Measurements from ENCODE around the gene SHLD3. TPM values are rescaled to one million over a fixed set of nuclear protein-coding genes. Genes with fewer than 3 reads are reported as not detected.
A peak's percentile ranks its signal among the peaks of the same experiment; 100 is the strongest.

Gene SHLD3
- total and polyA plus RNA-seq, 9 of the 15 experiments (the other 6 are each of a cell fraction or from before 2014, with no cell fraction given) = 3.0 to 14.5 (median 8.6) TPM

DNA sequence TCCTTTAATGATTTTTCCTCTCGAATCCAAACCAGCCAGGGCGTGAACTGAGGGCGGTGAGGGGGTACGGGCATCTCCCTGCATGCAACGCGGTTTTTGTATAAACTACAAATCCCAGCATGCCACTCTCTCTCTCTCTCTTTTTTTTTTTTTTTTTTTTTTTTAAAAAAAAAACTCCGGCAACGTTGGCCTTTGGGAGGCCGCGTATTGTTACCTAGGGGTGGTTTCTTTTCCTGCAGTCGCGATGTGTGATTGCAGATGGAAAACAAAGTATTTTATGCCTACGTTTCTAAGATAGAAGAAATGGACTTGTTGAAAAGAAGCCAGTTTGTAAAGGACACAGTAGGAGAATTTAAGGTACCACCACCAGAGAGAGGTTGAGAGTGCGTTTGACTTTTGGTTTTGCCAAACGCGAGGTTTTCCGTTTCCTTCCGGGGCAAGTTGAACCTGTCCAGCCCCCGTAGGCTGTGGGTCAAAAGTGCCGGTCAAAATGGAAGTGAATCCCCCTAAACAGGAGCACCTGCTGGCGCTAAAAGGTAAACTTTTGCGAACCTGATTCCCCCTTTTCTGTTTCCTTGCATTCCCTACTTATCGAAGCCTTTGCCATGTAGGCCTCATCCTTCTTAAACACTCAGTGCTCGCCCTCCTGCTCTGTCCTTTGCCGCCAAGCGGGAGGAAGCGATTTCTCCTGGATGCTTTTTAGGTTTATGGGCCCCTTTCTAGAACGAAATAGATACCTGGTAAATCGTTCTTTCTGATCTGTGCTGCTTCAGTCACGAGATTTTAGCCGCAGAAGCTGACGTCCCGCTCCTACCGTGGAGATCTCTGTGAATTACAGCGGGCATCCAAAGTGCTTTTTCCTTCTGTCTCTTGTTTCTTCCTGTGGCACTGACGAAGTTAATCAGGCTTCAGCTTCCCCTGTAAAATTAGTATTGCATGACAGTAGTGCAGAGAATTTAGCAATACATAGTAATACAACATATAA, at the start of gene SHLD3, which contains the start of gene TRAPPC13 (continued):
- TF ChIP-seq, protein P1, sequence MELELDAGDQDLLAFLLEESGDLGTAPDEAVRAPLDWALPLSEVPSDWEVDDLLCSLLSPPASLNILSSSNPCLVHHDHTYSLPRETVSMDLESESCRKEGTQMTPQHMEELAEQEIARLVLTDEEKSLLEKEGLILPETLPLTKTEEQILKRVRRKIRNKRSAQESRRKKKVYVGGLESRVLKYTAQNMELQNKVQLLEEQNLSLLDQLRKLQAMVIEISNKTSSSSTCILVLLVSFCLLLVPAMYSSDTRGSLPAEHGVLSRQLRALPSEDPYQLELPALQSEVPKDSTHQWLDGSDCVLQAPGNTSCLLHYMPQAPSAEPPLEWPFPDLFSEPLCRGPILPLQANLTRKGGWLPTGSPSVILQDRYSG (tag; conservative IDR thresholded peaks at IDR 0.05; ENCODE audit: low read depth) = peak; percentile 59; the same call in 1 of the 2 replicates
- TF ChIP-seq, protein P2, sequence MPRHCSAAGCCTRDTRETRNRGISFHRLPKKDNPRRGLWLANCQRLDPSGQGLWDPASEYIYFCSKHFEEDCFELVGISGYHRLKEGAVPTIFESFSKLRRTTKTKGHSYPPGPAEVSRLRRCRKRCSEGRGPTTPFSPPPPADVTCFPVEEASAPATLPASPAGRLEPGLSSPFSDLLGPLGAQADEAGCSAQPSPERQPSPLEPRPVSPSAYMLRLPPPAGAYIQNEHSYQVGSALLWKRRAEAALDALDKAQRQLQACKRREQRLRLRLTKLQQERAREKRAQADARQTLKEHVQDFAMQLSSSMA (CRISPR knock-in tag; IDR thresholded peaks at IDR 0.05) = no peak

DNA sequence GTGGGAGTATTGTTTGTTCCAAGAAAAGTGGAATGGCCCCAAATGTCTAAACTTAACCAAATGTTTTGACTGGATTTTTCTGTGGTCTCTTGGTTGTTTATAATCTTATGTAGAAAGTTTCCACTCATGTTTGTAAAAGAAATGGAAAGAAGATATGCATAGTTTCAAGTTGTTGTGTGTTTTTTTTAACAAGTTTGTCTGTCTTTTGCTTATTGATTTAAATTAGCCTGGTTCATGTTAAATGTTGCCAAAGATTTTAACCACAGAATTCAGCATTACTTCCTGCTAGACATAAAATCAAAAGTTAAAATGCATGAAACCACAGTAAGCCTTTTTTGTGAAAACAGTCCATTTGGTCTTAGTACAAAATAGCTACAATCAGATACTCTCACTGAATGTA, 47.7 kb upstream of the SHLD3 start:
- FAIRE-seq = no peak
- Histone ChIP-seq H3K9me1 (ENCODE audit: control insufficient read depth, insufficient read depth, low read length) (no peaks in the 10 kb centered on the region), H3K4me3 (no peak overlapping the region), H3K79me2 (ENCODE audit: control insufficient read depth, insufficient read depth, low read length) (0 out of 3 replicates have a peak, but pooled peaks cover 2% of the 10 kb centered on the region), H3K9ac (ENCODE audit: insufficient read depth in 1 of 2, low read depth in 2 of 2, low read length in 2 of 2) (no peak overlapping the region), H3K36me3 (ENCODE audit: control insufficient read depth, insufficient read depth, low read length) (peaks cover 78% of the 10 kb centered on the region; the same call in 2 of the 3 replicates), H3K4me1 (replicated peaks in 1 of 2; ENCODE audit: control insufficient read depth in 2 of 2, insufficient read depth in 2 of 2, low read length in 2 of 2) (no peaks in the 10 kb centered on the region), H4K20me1 (replicated peaks; ENCODE audit: control insufficient read depth, insufficient read depth, low read length) (no peaks in the 10 kb centered on the region), H3K27me3 (ENCODE audit: control insufficient read depth in 2 of 2, insufficient read depth in 2 of 2, low read length in 2 of 2) (no peaks in the 10 kb centered on the region), H3K4me2 (ENCODE audit: insufficient read depth, low read length) (no peak overlapping the region), H3K9me3 (replicated peaks; ENCODE audit: control insufficient read depth, insufficient read depth, low read depth, low read length) (no peaks in the 10 kb centered on the region), H2AFZ (ENCODE audit: low read depth, low read length) (no peak overlapping the region), H3K27ac (ENCODE audit: extremely low read depth, low read depth, low read length) (no peak overlapping the region)
- no peak for ATAC-seq
- POLR2A ChIA-PET = no interaction called here
- intact Hi-C loops (cut with micrococcal nuclease) (no loop called here), in situ Hi-C loops (cut with MboI) (no loop called here)
- DNase-seq (ENCODE audit: extremely low read depth in 1 of 4, low spot score in 3 of 4) = no peak
- no TSS peak for BruUV-seq (replicated peaks)
- CTCF ChIA-PET (ENCODE audit: low intra/inter-chr PET ratio) = no interaction called here
- TF ChIP-seq, protein P3, sequence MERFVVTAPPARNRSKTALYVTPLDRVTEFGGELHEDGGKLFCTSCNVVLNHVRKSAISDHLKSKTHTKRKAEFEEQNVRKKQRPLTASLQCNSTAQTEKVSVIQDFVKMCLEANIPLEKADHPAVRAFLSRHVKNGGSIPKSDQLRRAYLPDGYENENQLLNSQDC (CRISPR knock-in tag; IDR thresholded peaks at IDR 0.05) = no peak
- TF ChIP-seq HMG20B (CRISPR knock-in tag; IDR thresholded peaks at IDR 0.05) (no peak), ZNF224 (CRISPR knock-in tag; IDR thresholded peaks at IDR 0.05) (no peak), ZSCAN32 (CRISPR knock-in tag; IDR thresholded peaks at IDR 0.05) (no peak), EP400 (IDR thresholded peaks at IDR 0.05) (no peak), ZNF695 (CRISPR knock-in tag; IDR thresholded peaks at IDR 0.05) (no peak), CHD4 (IDR thresholded peaks at IDR 0.05; ENCODE audit: insufficient read depth, insufficient replicate concordance, low read depth, low read length, poor library complexity, severe bottlenecking) (no peak), SRSF3 (IDR thresholded peaks at IDR 0.05; ENCODE audit: insufficient read depth, low read length) (no peak), SAFB (IDR thresholded peaks at IDR 0.05; ENCODE audit: borderline replicate concordance, low read depth, low read length) (no peak)
- TF ChIP-seq, protein P4, sequence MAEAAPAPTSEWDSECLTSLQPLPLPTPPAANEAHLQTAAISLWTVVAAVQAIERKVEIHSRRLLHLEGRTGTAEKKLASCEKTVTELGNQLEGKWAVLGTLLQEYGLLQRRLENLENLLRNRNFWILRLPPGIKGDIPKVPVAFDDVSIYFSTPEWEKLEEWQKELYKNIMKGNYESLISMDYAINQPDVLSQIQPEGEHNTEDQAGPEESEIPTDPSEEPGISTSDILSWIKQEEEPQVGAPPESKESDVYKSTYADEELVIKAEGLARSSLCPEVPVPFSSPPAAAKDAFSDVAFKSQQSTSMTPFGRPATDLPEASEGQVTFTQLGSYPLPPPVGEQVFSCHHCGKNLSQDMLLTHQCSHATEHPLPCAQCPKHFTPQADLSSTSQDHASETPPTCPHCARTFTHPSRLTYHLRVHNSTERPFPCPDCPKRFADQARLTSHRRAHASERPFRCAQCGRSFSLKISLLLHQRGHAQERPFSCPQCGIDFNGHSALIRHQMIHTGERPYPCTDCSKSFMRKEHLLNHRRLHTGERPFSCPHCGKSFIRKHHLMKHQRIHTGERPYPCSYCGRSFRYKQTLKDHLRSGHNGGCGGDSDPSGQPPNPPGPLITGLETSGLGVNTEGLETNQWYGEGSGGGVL (CRISPR knock-in tag; IDR thresholded peaks at IDR 0.05) = no peak
- TF ChIP-seq, protein P5, sequence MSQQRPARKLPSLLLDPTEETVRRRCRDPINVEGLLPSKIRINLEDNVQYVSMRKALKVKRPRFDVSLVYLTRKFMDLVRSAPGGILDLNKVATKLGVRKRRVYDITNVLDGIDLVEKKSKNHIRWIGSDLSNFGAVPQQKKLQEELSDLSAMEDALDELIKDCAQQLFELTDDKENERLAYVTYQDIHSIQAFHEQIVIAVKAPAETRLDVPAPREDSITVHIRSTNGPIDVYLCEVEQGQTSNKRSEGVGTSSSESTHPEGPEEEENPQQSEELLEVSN (IDR thresholded peaks at IDR 0.05; ENCODE audit: borderline replicate concordance in 1 of 2, extremely low read depth in 1 of 2, insufficient read depth in 1 of 2, insufficient read length in 1 of 2, low read depth in 1 of 2, low read length in 1 of 2, poor library complexity in 1 of 2, severe bottlenecking in 1 of 2) = no peak

Measured in K562 (cell line).